GM06990 (cell line): ENCODE data around the gene ATG7.

Experiments
- DNase-seq: peaks from one replicate; pipeline ENCODE4 v3.0.0-alpha.2; 2011; ENCODE audit not compliant: insufficient read length; ENCODE audit errors: extremely low read depth
- H3K27me3 ChIP-seq: replicated peaks from 2 replicates; pipeline ENCODE4 v1.6.0; 2011; ENCODE audit warnings: low read length; ENCODE audit not compliant: control insufficient read depth, insufficient read depth
- H3K36me3 ChIP-seq: 2 replicates; pipeline ENCODE4 v1.5.1; 2011; ENCODE audit warnings: low read length; ENCODE audit not compliant: control insufficient read depth, insufficient read depth
- H3K4me3 ChIP-seq: replicated peaks from 2 replicates; pipeline ENCODE4 v1.5.1; 2011; ENCODE audit warnings: low read depth, mild to moderate bottlenecking, control low read depth, low read length
- CTCF ChIP-seq: IDR thresholded peaks from 2 replicates; pipeline ENCODE4 v1.5.1; 2011; ENCODE audit warnings: low read length, control low read depth, mild to moderate bottlenecking, inconsistent platforms; ENCODE audit not compliant: insufficient read depth, poor library complexity, severe bottlenecking

ATG7 gene

GRCh38 chr3:11283139-11283475, 10.9 kb downstream of the ATG7 start:
- TF ChIP-seq CTCF = no peak

GRCh38 chr3:11284011-11284410, 11.8 kb downstream of the ATG7 start:
- no peak for DNase-seq
- no peaks in the 10 kb centered on the region for H3K27me3 ChIP-seq
- no peak overlapping the region for H3K4me3 ChIP-seq
- H3K36me3 ChIP-seq = peaks cover 4% of the 10 kb centered on the region
- no peak for TF ChIP-seq CTCF

More at GRCh38 chr3:11283139-11283475, 10.9 kb downstream of the ATG7 start:
- no peak for DNase-seq
- peaks cover 7% of the 10 kb centered on the region for H3K36me3 ChIP-seq
- no peak overlapping the region for H3K4me3 ChIP-seq
- H3K27me3 ChIP-seq = no peaks in the 10 kb centered on the region

- DNase-seq = no peak
- H3K36me3 ChIP-seq = peaks cover 4% of the 10 kb centered on the region
- no peak for TF ChIP-seq CTCF
- no peak overlapping the region for H3K4me3 ChIP-seq
- H3K27me3 ChIP-seq = no peaks in the 10 kb centered on the region
These were observed 13.3 kb downstream of the ATG7 start for GRCh38 chr3:11285471-11285870.

- no peak for DNase-seq
- TF ChIP-seq CTCF = no peak
- peaks cover 4% of the 10 kb centered on the region for H3K36me3 ChIP-seq
- H3K4me3 ChIP-seq = no peak overlapping the region
- no peaks in the 10 kb centered on the region for H3K27me3 ChIP-seq
These were observed 15.2 kb downstream of the ATG7 start for GRCh38 chr3:11287404-11287803.

- peaks cover 4% of the 10 kb centered on the region for H3K36me3 ChIP-seq
- peak; percentile 29 for DNase-seq
- H3K27me3 ChIP-seq = no peaks in the 10 kb centered on the region
- no peak overlapping the region for H3K4me3 ChIP-seq
- TF ChIP-seq CTCF = no peak
These were observed 15.9 kb downstream of the ATG7 start for GRCh38 chr3:11288021-11288491.
